ES-I3 (cell line): Measurements from ENCODE around the gene CLDN20.

ENCODE experiments used
- H3K36me3 ChIP-seq: 2 replicates; pipeline ENCODE4 v1.6.1; 2013; ENCODE audit warnings: mild to moderate bottlenecking, low read length, control low read depth, moderate library complexity; ENCODE audit not compliant: insufficient read depth
- H3K4me1 ChIP-seq: 2 replicates; pipeline ENCODE4 v1.6.1; 2013; ENCODE audit warnings: mild to moderate bottlenecking, control low read depth, low read length; ENCODE audit not compliant: insufficient read depth
- H3K9ac ChIP-seq: 2 replicates; pipeline ENCODE4 v1.6.1; 2013; ENCODE audit warnings: low read depth, mild to moderate bottlenecking, low read length, moderate library complexity
- H3K9me3 ChIP-seq: 2 replicates; pipeline ENCODE4 v1.6.1; 2013; ENCODE audit warnings: mild to moderate bottlenecking, low read length, moderate library complexity; ENCODE audit not compliant: control insufficient read depth, insufficient read depth

Gene CLDN20

GRCh38 chr6:155232848-155233247, 31.0 kb upstream of the CLDN20 start:
- Histone ChIP-seq H3K4me1 (no peaks in the 10 kb centered on the region), H3K9me3 (peaks cover 5% of the 10 kb centered on the region; the same call in 1 of the 2 replicates), H3K9ac (no peak overlapping the region), H3K36me3 (no peaks in the 10 kb centered on the region)

- H3K36me3 ChIP-seq = no peaks in the 10 kb centered on the region
- H3K4me1 ChIP-seq = no peaks in the 10 kb centered on the region
- H3K9ac ChIP-seq = no peak overlapping the region
- peaks cover 6% of the 10 kb centered on the region for H3K9me3 ChIP-seq
These were observed 29.6 kb upstream of the CLDN20 start for GRCh38 chr6:155234167-155234566.

- no peak overlapping the region for H3K9ac ChIP-seq
- no peaks in the 10 kb centered on the region for H3K36me3 ChIP-seq
- peaks cover 6% of the 10 kb centered on the region for H3K9me3 ChIP-seq
- no peaks in the 10 kb centered on the region for H3K4me1 ChIP-seq
These were observed 29.1 kb upstream of the CLDN20 start for GRCh38 chr6:155234687-155235086.

GRCh38 chr6:155235087-155235486, 28.7 kb upstream of the CLDN20 start:
- Histone ChIP-seq H3K36me3 (no peaks in the 10 kb centered on the region), H3K9me3 (peaks cover 6% of the 10 kb centered on the region), H3K9ac (no peak overlapping the region), H3K4me1 (no peaks in the 10 kb centered on the region)

- H3K4me1 ChIP-seq = no peaks in the 10 kb centered on the region
- H3K36me3 ChIP-seq = no peaks in the 10 kb centered on the region
- no peak overlapping the region for H3K9ac ChIP-seq
- peaks cover 6% of the 10 kb centered on the region for H3K9me3 ChIP-seq
These were observed 26.2 kb upstream of the CLDN20 start for GRCh38 chr6:155237613-155238012.

- H3K4me1 ChIP-seq = no peaks in the 10 kb centered on the region
- peaks cover 6% of the 10 kb centered on the region for H3K9me3 ChIP-seq
- H3K36me3 ChIP-seq = peaks cover 10% of the 10 kb centered on the region; the same call in 1 of the 2 replicates
- H3K9ac ChIP-seq = no peak overlapping the region
These were observed 22.8 kb upstream of the CLDN20 start for GRCh38 chr6:155240905-155241600.

GRCh38 chr6:155241966-155242365, 21.8 kb upstream of the CLDN20 start:
- no peaks in the 10 kb centered on the region for H3K4me1 ChIP-seq
- H3K36me3 ChIP-seq = peaks cover 16% of the 10 kb centered on the region
- no peak overlapping the region for H3K9ac ChIP-seq
- H3K9me3 ChIP-seq = peaks cover 6% of the 10 kb centered on the region

GRCh38 chr6:155244434-155244833, 19.4 kb upstream of the CLDN20 start:
- Histone ChIP-seq H3K36me3 (peaks cover 16% of the 10 kb centered on the region), H3K9me3 (no peaks in the 10 kb centered on the region), H3K4me1 (no peaks in the 10 kb centered on the region; the same call in 1 of the 2 replicates), H3K9ac (no peak overlapping the region)

GRCh38 chr6:155245193-155245592, 18.6 kb upstream of the CLDN20 start:
- peaks cover 16% of the 10 kb centered on the region for H3K36me3 ChIP-seq
- no peaks in the 10 kb centered on the region for H3K9me3 ChIP-seq
- H3K9ac ChIP-seq = no peak overlapping the region
- H3K4me1 ChIP-seq = no peaks in the 10 kb centered on the region; the same call in 1 of the 2 replicates

- H3K36me3 ChIP-seq = peaks cover 16% of the 10 kb centered on the region
- no peak overlapping the region for H3K9ac ChIP-seq
- no peaks in the 10 kb centered on the region for H3K9me3 ChIP-seq
- H3K4me1 ChIP-seq = no peaks in the 10 kb centered on the region; the same call in 1 of the 2 replicates
These were observed 18.0 kb upstream of the CLDN20 start for GRCh38 chr6:155245831-155246230.

- no peaks in the 10 kb centered on the region for H3K9me3 ChIP-seq
- H3K36me3 ChIP-seq = peaks cover 16% of the 10 kb centered on the region
- no peaks in the 10 kb centered on the region; the same call in 1 of the 2 replicates for H3K4me1 ChIP-seq
- H3K9ac ChIP-seq = no peak overlapping the region
These were observed 17.0 kb upstream of the CLDN20 start for GRCh38 chr6:155246825-155247224.

- peaks cover 4% of the 10 kb centered on the region for H3K4me1 ChIP-seq
- peaks cover 17% of the 10 kb centered on the region for H3K36me3 ChIP-seq
- H3K9me3 ChIP-seq = no peaks in the 10 kb centered on the region
- no peak overlapping the region for H3K9ac ChIP-seq
These were observed 16.2 kb upstream of the CLDN20 start for GRCh38 chr6:155247618-155248007.

GRCh38 chr6:155248008-155249001, 15.5 kb upstream of the CLDN20 start:
- H3K9me3 ChIP-seq = no peaks in the 10 kb centered on the region
- H3K9ac ChIP-seq = no peak overlapping the region
- H3K4me1 ChIP-seq = peaks cover 10% of the 10 kb centered on the region
- peaks cover 15% of the 10 kb centered on the region for H3K36me3 ChIP-seq

GRCh38 chr6:155250701-155251381, 13.0 kb upstream of the CLDN20 start:
- Histone ChIP-seq H3K9me3 (no peaks in the 10 kb centered on the region), H3K9ac (no peak overlapping the region), H3K4me1 (peaks cover 24% of the 10 kb centered on the region), H3K36me3 (peaks cover 22% of the 10 kb centered on the region)
